ENCODE measurements around the gene NELFA. TPM values are rescaled to one million over a fixed set of nuclear protein-coding genes. Genes with fewer than 3 reads are reported as not detected.
A peak's percentile ranks its signal among the peaks of the same experiment; 100 is the strongest.

NELFA gene
- total RNA-seq = 10 to 100 TPM; 44.8 to 46.2 TPM

DNA sequence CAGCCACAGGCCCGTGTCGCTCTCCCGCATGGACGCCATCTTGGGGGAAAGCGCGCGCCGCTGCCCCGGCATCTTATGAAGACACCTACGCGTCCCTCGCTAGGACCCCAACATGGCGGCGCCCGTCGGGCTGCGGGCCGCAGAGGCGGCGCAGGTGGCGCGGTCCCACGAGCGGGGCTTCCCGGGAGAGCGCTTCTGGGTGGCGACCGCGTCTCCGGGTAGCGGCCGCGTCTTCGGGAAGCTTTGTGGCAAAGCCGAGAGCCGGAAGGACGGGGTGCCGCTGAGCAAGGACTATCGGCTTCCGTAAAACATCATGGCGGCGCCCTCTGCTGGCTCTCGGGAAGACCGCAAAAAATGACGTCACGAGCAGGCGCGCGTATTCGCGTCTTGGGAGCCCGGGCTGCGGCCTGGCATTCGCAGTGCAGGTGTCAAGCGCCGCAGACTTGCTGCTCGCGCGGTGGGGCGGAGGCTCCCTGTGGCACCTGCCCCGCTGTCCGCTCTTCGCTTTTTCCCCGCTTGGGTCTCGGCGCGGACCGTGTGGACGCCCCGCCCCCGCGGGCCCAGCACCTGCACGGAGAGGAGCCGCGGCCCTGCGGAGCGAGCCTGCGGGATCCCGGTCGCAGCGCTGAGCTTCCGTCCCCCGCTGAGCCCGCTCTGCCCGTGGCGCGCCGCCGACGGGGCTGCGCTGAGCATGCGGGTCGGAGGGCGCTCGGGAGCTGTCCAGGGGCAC, at the start of gene NELFA:
Gene NELFA (minus strand): TSS at position 54 of the 730 bp plus-strand sequence. CDS start 15 bp downstream, at position 39.
- Mint-ChIP-seq H3K27ac (peak within 1 kb of the TSS; percentile 89), H3K4me3 (peak within 1 kb of the TSS; percentile 86), H3K9me3 (no peaks in the 10 kb centered on the region), H3K4me1 (peaks cover 24% of the 10 kb centered on the region), H3K27me3 (no peaks in the 10 kb centered on the region), H3K36me3 (peaks cover 11% of the 10 kb centered on the region)
- DNase-seq = peak; percentile 93

DNA sequence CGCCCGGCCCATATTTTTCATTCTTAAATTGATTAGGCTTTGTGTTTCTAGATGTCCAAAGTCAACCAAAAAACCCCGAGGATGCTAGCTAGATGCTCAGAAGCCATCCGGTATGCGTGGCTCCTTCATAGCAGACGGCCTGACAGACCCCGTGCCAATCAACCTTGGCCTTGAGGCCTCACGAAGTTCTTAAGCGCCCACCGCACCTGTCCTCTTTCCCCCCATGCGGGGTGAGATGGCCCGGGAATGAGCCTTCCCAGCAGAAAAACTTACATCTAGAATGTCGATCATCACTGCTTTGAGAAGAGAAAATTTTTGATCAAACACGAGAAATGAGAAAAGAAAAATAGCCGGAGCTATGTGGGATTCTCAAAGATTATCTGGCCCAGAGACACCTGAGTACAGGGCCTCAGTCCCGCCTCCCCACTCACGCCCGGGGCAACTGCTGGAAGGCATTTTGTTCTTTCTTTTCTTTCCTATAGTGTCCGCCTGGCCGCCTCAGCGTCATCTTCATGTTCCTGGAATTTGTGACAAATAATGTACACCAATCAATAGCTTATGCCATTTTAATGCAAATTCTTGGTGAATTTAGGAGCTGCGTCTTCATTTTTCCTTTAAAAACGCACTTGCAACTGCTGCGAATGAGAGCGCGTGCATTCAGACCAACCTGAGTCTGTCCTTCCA, 48.8 kb upstream of the NELFA start:
- Mint-ChIP-seq H3K27me3 (peaks cover 52% of the 10 kb centered on the region), H3K36me3 (no peaks in the 10 kb centered on the region), H3K4me1 (peaks cover 3% of the 10 kb centered on the region), H3K27ac (no peak overlapping the region), H3K9me3 (no peaks in the 10 kb centered on the region), H3K4me3 (peak overlapping the region; percentile 43)
- no peak for DNase-seq

DNA sequence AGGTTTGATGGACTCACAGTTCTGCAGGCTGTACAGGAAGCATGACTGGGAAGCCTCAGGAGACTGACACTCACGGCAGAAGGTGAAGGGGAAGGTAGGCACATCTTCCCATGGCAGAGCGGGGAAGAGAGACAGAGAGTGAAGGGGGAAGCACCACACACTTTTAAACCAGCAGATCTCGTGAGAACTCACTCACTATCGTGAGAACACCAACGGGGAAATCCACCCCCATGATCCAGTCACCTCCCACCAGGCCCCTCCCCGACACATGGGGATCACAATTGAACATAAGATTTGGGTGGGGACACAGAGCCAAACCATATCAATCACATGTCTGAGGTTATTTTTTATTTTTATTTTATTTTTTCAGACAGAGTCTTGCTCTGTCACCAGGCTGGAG, 45.4 kb upstream of the NELFA start:
- H3K27me3 Mint-ChIP-seq = peaks cover 53% of the 10 kb centered on the region
- H3K4me3 Mint-ChIP-seq = no peak overlapping the region
- H3K9me3 Mint-ChIP-seq = no peaks in the 10 kb centered on the region
- no peak overlapping the region for H3K27ac Mint-ChIP-seq
- DNase-seq = no peak
- H3K36me3 Mint-ChIP-seq = no peaks in the 10 kb centered on the region
- peaks cover 3% of the 10 kb centered on the region for H3K4me1 Mint-ChIP-seq

DNA sequence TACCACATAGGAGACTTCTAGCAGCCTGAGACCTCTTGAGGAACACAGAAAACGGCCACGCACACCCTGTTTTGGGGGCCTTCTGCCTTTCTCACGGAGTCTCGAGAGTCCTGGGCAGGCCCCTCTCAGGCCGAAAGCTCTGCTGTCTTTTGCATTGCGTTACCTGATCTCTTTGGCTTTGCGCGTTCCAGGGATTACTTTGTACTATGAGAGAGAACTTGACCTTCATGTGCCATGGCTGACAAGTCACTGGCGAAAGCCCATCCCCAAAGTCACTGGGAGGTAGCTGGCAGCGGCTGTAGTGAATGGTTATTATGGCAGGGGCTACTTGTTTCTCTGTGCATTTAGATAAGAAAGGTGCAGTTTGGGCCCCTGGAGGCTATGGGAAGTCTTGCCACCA, 42.3 kb upstream of the NELFA start:
- H3K27me3 Mint-ChIP-seq = peaks cover 46% of the 10 kb centered on the region
- H3K4me3 Mint-ChIP-seq = no peak overlapping the region
- no peaks in the 10 kb centered on the region for H3K36me3 Mint-ChIP-seq
- no peak for DNase-seq
- no peak overlapping the region for H3K27ac Mint-ChIP-seq
- no peaks in the 10 kb centered on the region for H3K9me3 Mint-ChIP-seq
- H3K4me1 Mint-ChIP-seq = no peaks in the 10 kb centered on the region

DNA sequence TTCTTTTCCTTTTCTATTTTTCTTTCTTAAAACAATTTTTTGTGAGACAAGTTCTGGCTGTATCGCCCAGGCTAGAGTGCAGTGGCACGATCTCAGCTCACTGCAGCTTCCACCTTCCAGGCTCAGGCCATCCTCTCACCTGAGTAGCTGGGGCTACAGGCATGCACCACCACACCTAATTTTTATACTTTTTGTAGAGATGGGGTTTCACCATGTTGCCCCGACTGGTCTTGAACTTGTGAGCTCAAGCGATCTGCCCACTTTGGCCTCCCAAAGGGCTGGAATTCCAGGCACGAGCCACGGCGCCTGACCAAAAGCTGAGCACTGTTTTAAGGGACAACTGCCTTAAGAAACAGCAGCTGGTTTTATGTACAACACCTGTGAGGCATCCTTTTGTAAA, 41.0 kb upstream of the NELFA start:
- no peak overlapping the region for H3K4me3 Mint-ChIP-seq
- no peaks in the 10 kb centered on the region for H3K9me3 Mint-ChIP-seq
- no peaks in the 10 kb centered on the region for H3K36me3 Mint-ChIP-seq
- no peak overlapping the region for H3K27ac Mint-ChIP-seq
- DNase-seq = no peak
- H3K4me1 Mint-ChIP-seq = no peaks in the 10 kb centered on the region
- H3K27me3 Mint-ChIP-seq = peaks cover 49% of the 10 kb centered on the region

DNA sequence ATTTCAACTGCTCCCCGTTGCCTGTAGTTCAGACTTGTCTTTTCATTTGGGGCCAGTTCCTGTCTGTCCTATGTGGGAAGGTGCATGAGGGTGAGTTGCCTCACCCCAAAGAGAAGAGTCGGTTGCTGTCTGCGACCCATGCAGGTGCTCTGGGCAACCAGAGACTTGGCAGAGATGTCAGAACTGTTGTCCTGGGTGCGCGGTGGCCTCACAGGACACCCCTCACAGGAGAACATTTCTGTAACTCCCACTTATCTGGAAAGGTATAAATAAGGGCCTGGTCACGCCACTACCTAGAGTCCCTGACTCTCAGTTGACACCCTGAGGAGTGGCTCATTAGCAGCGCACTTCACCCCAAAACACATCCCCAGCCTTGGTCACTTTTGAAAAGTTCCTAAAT, 40.6 kb upstream of the NELFA start:
- Mint-ChIP-seq H3K27me3 (peaks cover 47% of the 10 kb centered on the region), H3K36me3 (no peaks in the 10 kb centered on the region), H3K9me3 (no peaks in the 10 kb centered on the region), H3K4me1 (no peaks in the 10 kb centered on the region), H3K4me3 (no peak overlapping the region), H3K27ac (no peak overlapping the region)
- DNase-seq = no peak

DNA sequence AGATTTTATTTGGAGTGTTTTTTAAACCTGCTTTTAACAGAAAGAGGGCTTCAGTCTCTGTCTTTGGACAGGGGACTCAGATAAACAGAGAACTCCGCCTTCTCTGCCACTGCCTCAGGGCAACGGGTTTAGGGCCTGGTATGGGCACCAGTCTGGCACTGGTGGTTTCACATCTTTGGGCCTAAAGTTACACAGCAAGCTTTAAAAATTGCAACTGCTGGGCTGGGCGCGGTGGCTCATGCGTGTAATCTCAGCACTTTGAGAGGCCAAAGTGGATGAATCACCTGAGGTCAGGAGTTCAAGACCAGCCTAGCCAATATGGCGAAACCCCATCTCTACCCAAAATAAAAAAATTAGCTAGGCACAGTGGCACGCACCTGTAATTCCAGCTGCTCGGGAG, 40.1 kb upstream of the NELFA start:
- Mint-ChIP-seq H3K27ac (no peak overlapping the region), H3K4me1 (no peaks in the 10 kb centered on the region), H3K9me3 (no peaks in the 10 kb centered on the region), H3K4me3 (no peak overlapping the region), H3K36me3 (no peaks in the 10 kb centered on the region), H3K27me3 (peaks cover 41% of the 10 kb centered on the region)
- no peak for DNase-seq

DNA sequence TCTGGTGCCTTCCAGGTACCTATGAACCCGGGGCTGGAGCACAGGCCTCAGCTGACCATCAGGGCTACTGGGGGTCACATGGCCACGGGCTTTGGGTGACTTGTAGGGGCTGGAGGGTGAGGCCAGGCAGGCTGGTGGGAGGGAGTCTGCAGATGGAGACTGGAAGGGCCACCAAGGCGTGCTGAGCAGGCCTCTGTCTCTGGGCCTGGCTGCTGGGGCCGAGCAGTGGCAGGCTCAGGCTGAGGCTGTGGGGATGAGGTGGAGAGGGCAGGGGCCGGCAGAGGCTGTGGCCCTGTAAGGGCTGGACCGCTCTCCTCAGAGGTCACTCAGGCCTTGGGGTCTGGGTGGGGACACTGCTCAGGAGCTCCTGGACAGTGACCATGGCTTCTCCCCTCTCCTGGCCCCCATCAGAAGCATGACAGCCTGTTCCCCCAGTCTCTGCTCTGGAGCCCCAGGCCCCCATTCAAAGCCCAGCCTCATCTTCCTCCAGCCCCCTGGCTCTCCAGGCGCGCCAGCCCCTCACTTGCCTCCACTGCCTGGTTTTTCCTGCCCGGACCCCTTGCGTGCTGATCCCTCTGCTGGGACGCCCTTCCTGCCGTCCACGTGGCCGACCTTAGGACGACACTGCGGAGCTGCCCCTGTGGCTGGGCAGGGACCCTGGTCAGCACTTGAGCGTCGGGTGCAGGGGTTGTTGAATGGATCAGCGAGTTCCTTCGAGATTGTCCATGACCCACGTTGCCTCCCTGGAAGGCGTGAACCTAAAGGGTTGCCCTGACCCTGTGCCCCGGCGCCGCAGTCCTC, 39.2 kb upstream of the NELFA start:
- Mint-ChIP-seq H3K4me1 (no peaks in the 10 kb centered on the region), H3K27me3 (peaks cover 39% of the 10 kb centered on the region), H3K27ac (no peak overlapping the region), H3K9me3 (no peaks in the 10 kb centered on the region), H3K36me3 (no peaks in the 10 kb centered on the region), H3K4me3 (no peak overlapping the region)
- DNase-seq = no peak

DNA sequence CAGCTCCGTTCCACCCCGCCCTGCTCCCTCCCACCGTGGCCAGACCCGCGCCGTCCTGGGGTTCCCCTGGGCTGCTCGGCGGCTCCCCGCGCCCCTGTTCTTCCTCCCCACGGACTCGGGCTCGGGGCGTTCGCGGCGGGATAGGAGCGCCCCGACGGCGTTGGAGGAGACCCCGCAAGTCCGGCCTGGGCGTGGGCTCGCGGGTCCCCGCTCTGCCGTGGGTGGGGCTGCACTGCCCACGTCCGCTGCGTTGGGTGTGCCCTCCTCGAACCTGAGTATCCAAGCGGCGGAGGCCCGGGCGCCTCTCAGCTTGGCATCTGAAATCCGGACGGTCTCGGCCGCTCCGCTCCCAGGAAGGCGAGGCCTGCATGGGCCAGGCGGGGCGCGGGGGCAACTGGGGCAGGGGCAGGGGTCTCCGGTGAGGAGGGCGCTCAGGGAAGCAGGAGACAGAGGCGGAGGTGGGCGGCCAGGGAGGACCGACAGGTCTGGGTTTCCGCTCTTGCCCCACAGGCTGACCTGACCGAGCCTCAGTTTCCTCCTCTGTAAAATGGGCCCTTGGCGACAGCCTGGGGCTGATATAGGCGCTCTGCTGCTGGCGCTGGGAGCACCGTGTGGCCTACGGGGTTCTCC, 38.4 kb upstream of the NELFA start:
- peaks cover 35% of the 10 kb centered on the region for H3K27me3 Mint-ChIP-seq
- DNase-seq = no peak
- no peaks in the 10 kb centered on the region for H3K9me3 Mint-ChIP-seq
- no peaks in the 10 kb centered on the region for H3K36me3 Mint-ChIP-seq
- H3K27ac Mint-ChIP-seq = no peak overlapping the region
- peaks cover 2% of the 10 kb centered on the region for H3K4me1 Mint-ChIP-seq
- H3K4me3 Mint-ChIP-seq = no peak overlapping the region

DNA sequence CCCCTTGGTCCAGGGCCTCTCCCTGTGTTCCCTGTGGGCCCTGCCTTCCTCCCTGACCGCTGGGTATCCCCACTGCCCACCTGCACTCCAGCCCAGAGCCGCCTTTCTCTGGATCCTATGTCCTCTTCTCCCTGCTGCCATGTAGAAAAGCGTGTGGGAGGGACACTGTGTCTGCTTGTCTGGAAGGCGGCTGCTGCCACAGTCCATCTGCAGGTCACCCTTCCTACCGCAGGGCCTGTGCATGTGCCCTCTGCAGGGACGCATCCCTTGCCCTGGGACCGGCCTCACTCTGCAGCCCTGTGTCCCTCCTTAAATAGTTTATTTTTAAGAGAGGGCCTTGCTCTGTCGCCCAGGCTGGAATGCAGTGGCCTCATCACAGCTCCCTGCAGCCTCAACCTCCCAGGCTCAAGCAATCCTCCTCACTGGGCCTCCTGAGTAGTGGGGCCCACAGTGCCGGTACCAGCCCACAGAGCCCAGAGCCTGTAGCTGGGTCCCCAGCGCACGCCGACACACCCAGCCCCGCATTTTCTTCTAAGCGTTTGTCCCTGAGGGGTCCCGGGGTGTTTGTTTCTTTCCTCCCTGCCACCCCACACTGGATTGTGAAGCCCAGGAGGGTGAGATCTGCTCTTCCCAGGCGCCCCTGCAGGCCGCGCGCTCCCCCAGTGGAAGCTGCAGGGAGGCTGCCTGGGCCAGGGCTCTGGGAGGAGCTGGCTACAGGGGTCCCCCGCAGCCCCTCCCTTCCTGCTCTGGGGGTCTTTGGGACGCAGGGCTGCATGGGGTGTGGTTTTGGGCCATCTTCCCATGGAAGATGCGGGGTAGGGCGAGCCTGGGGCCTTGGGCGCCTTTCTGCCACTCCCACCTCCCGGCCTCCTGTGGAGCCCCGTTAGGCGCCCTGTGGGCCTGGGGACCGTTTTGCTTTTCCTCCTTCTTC, 37.5 kb upstream of the NELFA start:
- Mint-ChIP-seq H3K36me3 (no peaks in the 10 kb centered on the region), H3K4me1 (peaks cover 5% of the 10 kb centered on the region), H3K9me3 (no peaks in the 10 kb centered on the region), H3K27me3 (peaks cover 32% of the 10 kb centered on the region), H3K4me3 (no peak overlapping the region), H3K27ac (no peak overlapping the region)
- DNase-seq = no peak

DNA sequence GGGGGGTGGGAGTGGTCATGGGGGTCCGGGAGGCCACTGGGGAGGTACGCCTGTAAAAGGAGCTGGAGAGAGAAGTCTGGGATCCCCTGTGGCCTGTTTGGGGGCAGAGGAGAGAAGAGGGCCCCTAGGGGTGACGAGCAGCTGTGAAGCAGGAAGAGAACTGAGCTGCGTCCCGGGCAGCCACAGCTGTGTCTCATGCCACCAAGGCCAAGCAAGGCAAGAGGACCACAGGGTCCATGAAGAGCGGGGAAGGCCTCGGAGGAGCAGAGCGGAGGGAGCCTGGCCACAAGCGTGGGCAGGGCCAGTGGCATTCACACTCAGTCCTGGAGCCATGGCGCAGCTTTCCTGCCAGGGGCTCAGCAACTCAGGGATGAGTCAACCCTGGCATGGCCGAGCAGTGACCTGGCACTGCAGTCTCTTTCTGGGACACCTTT, 36.8 kb upstream of the NELFA start:
- H3K9me3 Mint-ChIP-seq = no peaks in the 10 kb centered on the region
- H3K36me3 Mint-ChIP-seq = no peaks in the 10 kb centered on the region
- H3K27me3 Mint-ChIP-seq = peaks cover 27% of the 10 kb centered on the region
- H3K27ac Mint-ChIP-seq = no peak overlapping the region
- no peak for DNase-seq
- peaks cover 5% of the 10 kb centered on the region for H3K4me1 Mint-ChIP-seq
- H3K4me3 Mint-ChIP-seq = no peak overlapping the region

DNA sequence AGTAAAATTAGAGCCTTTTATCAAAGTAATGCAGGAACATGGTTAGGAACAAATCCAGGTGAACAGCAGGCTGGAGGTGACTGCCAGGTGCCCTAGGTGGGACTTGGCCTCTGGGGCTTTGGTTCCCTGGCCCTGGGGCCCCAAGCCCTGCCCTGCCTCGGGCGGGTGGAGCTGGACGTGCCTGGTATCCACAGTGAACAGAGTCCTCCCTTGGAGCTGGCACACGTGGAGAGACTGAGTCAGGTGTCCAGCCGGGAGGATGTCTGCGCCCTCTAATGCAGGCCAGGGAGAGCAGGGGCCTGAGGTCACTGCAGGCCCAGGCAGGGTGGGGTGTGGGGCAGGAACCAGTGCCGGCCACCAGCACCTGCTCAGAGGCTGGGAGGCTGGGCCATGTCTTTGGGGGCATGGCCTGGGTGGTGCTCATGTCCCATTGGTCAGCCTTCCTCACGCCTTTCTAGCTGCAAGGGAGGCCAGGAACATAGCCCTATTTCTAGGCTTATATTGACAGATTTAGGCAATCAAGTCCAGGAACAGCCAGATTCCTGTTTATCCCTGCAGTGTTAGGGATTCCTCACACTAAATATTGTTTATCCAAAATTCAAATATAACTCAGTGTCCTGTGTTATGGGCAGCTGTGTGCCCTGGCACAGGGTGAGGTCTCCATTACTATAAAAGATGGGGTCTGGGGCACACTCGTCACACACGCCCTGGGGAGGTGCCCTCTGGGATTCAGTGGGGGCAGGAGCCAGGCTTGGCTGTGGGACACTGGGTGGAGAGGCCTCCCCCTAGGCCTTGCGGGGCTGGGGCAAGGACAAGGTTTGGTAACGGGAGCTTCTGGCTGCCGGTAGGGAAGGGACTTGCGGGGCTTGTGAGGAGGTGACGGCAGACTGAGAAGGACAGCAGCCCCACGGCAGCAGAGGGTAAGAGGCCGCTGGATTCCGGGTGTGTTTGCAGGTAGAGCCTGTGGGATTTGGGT, 36.1 kb upstream of the NELFA start:
- DNase-seq = no peak
- Mint-ChIP-seq H3K36me3 (no peaks in the 10 kb centered on the region), H3K27ac (no peak overlapping the region), H3K4me3 (no peak overlapping the region), H3K4me1 (peaks cover 5% of the 10 kb centered on the region), H3K9me3 (no peaks in the 10 kb centered on the region), H3K27me3 (peaks cover 32% of the 10 kb centered on the region)

DNA sequence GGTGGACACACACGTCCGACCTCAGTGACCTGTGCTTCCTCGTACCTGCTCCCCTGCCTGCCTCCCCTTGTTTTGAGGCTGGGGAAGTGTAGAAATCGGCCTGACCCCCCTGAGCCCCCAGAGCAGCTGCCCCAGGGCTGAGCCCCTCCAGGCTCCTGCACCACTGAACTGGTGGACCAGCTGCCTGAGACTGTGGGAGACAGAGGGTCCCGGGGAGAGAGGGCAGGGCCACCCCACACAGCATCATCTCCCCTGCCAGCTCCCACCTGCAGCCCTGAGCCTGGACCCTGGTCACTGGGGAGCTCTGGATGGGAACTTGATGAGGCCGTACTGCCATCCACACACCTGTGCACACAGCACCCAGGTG, 35.3 kb upstream of the NELFA start:
- H3K9me3 Mint-ChIP-seq = no peaks in the 10 kb centered on the region
- no peak overlapping the region for H3K4me3 Mint-ChIP-seq
- no peak for DNase-seq
- H3K27me3 Mint-ChIP-seq = peaks cover 39% of the 10 kb centered on the region
- H3K27ac Mint-ChIP-seq = no peak overlapping the region
- H3K4me1 Mint-ChIP-seq = peaks cover 5% of the 10 kb centered on the region
- no peaks in the 10 kb centered on the region for H3K36me3 Mint-ChIP-seq
